Vagina (tissue), 2 donors: ENCODE measurements around the gene GABRB3. TPM values are rescaled to one million over a fixed set of nuclear protein-coding genes. Genes with fewer than 3 reads are reported as not detected.

Experiments used
- DNase-seq, 2 donors: peaks; one replicate each; pipeline ENCODE4 v3.0.0-alpha.2; 2017; ENCODE audit errors: extremely low spot score in 2 of 2
- H3K27ac ChIP-seq: fragments of 200-600 bp; sonication (generic); one replicate; pipeline ENCODE4 v1.5.1; 2019
- H3K27me3 ChIP-seq: fragments of 200-600 bp; sonication (generic); one replicate; pipeline ENCODE4 v1.5.1; 2019
- H3K36me3 ChIP-seq, 2 donors: fragments of 200-600 bp; sonication (generic); one replicate each; pipeline ENCODE4 v1.5.1; 2017 to 2019
- H3K4me1 ChIP-seq: fragments of 200-600 bp; sonication (generic); one replicate; pipeline ENCODE4 v1.5.1; 2019
- H3K4me3 ChIP-seq, 2 donors: fragments of 200-600 bp; sonication (generic); 1 replicate in 1 of 2; 2 replicates in 1 of 2; pipeline ENCODE4 v1.5.1; 2016 to 2019
- H3K9me3 ChIP-seq: fragments of 200-600 bp; sonication (generic); one replicate; pipeline ENCODE4 v1.5.1; 2019
- CTCF ChIP-seq, 3 experiments: fragments of 450-650 bp in 2 of 3; fragments of 200-600 bp in 1 of 3; sonication (generic) in 1 of 3; IDR thresholded peaks; one replicate each; pipeline ENCODE4 v1.5.1; 2017 to 2019; ENCODE audit warnings: antibody characterized with exemption in 3 of 3, mild to moderate bottlenecking in 2 of 3, moderate library complexity in 2 of 3
- POLR2A ChIP-seq, 2 donors: fragments of 450-650 bp; IDR thresholded peaks; one replicate each; pipeline ENCODE4 v1.6.1; 2017; ENCODE audit warnings: antibody characterized with exemption in 2 of 2, mild to moderate bottlenecking in 2 of 2, moderate library complexity in 2 of 2
- POLR2AphosphoS5 ChIP-seq, 2 donors: sonication (generic); formaldehyde crosslinking; IDR thresholded peaks; one replicate each; pipeline ENCODE4 v1.9.0; 2017; ENCODE audit warnings: antibody characterized with exemption in 2 of 2, mild to moderate bottlenecking in 2 of 2, low read depth in 1 of 2; ENCODE audit not compliant: insufficient read depth in 1 of 2
- intact Hi-C: fragments of 100-400 bp; cut with DNase I; formaldehyde crosslinking; loops from one replicate; pipeline ENCODE4 v1.15.1; 2023
- total RNA-seq: library from RNA; depleted of rRNA; stranded (reverse); fragments of >200 nt; gene quantifications from one replicate; pipeline ENCODE4 v1.2.3, GENCODE V29; 2016

Gene GABRB3
- total RNA-seq, 1 donor from 2014 or later = not detected

GRCh38 chr15:26628879-26629529 is 143.9 kb downstream of the GABRB3 start:
- no peaks in the 10 kb centered on the region for H3K9me3 ChIP-seq
- H3K36me3 ChIP-seq = no peaks in the 10 kb centered on the region
- H3K4me3 ChIP-seq = peak overlapping the region in 1 of 2 donors; percentile 28
- no peaks in the 10 kb centered on the region for H3K27me3 ChIP-seq
- no peak overlapping the region for H3K27ac ChIP-seq
- H3K4me1 ChIP-seq = no peaks in the 10 kb centered on the region
- intact Hi-C loops = no loop called here
- TF ChIP-seq POLR2A (IDR thresholded peaks at IDR 0.05) = no peak
- no peak for TF ChIP-seq CTCF (IDR thresholded peaks at IDR 0.05)
- no peak for TF ChIP-seq POLR2AphosphoS5 (IDR thresholded peaks at IDR 0.05; ENCODE audit: insufficient read depth in 1 of 2, low read depth in 1 of 2)
- no peak for DNase-seq

GRCh38 chr15:26628071-26628470 is 144.8 kb downstream of the GABRB3 start:
- TF ChIP-seq POLR2A (IDR thresholded peaks at IDR 0.05) (no peak), CTCF (IDR thresholded peaks at IDR 0.05) (no peak), POLR2AphosphoS5 (IDR thresholded peaks at IDR 0.05; ENCODE audit: insufficient read depth in 1 of 2, low read depth in 1 of 2) (no peak)
- no peaks in the 10 kb centered on the region for H3K36me3 ChIP-seq
- no peaks in the 10 kb centered on the region for H3K27me3 ChIP-seq
- H3K9me3 ChIP-seq = no peaks in the 10 kb centered on the region
- no peak overlapping the region for H3K4me3 ChIP-seq
- DNase-seq = no peak
- no peaks in the 10 kb centered on the region for H3K4me1 ChIP-seq
- intact Hi-C loops = no loop called here
- H3K27ac ChIP-seq = no peak overlapping the region

- H3K4me3 ChIP-seq = no peak overlapping the region
- no peaks in the 10 kb centered on the region for H3K4me1 ChIP-seq
- H3K27ac ChIP-seq = no peak overlapping the region
- no peaks in the 10 kb centered on the region for H3K27me3 ChIP-seq
- intact Hi-C loops = no loop called here
- no peak for DNase-seq
- H3K9me3 ChIP-seq = no peaks in the 10 kb centered on the region
- no peaks in the 10 kb centered on the region for H3K36me3 ChIP-seq
- TF ChIP-seq POLR2A (IDR thresholded peaks at IDR 0.05) (no peak), CTCF (IDR thresholded peaks at IDR 0.05) (no peak), POLR2AphosphoS5 (IDR thresholded peaks at IDR 0.05; ENCODE audit: insufficient read depth in 1 of 2, low read depth in 1 of 2) (no peak)
Measured at GRCh38 chr15:26624128-26624527, 148.7 kb downstream of the GABRB3 start.

- Histone ChIP-seq H3K27me3 (no peaks in the 10 kb centered on the region), H3K4me1 (no peaks in the 10 kb centered on the region), H3K27ac (no peak overlapping the region), H3K36me3 (no peaks in the 10 kb centered on the region), H3K9me3 (no peaks in the 10 kb centered on the region), H3K4me3 (no peak overlapping the region)
- TF ChIP-seq CTCF (IDR thresholded peaks at IDR 0.05) (no peak), POLR2AphosphoS5 (IDR thresholded peaks at IDR 0.05; ENCODE audit: insufficient read depth in 1 of 2, low read depth in 1 of 2) (no peak), POLR2A (IDR thresholded peaks at IDR 0.05) (no peak)
- intact Hi-C loops = no loop called here
- DNase-seq = no peak
Measured at GRCh38 chr15:26623071-26623470, 149.8 kb downstream of the GABRB3 start.

- Histone ChIP-seq H3K27me3 (no peaks in the 10 kb centered on the region), H3K27ac (no peak overlapping the region), H3K36me3 (no peaks in the 10 kb centered on the region), H3K4me1 (no peaks in the 10 kb centered on the region), H3K4me3 (no peak overlapping the region), H3K9me3 (no peaks in the 10 kb centered on the region)
- no peak for DNase-seq
- intact Hi-C loops = no loop called here
- TF ChIP-seq POLR2AphosphoS5 (IDR thresholded peaks at IDR 0.05; ENCODE audit: insufficient read depth in 1 of 2, low read depth in 1 of 2) = no peak
- no peak for TF ChIP-seq POLR2A (IDR thresholded peaks at IDR 0.05)
- no peak for TF ChIP-seq CTCF (IDR thresholded peaks at IDR 0.05)
Measured at GRCh38 chr15:26621816-26622215, 151.1 kb downstream of the GABRB3 start.
